H9 (cell line): ENCODE measurements around the gene NDC1. TPM values are rescaled to one million over a fixed set of nuclear protein-coding genes. Genes with fewer than 3 reads are reported as not detected.

Experiments
- DNase-seq: peaks from one replicate; pipeline ENCODE4 v3.0.0-alpha.2; 2017
- H2AFZ ChIP-seq: one replicate; pipeline ENCODE4 v1.6.1; 2013; ENCODE audit warnings: mild to moderate bottlenecking, low read length, control low read depth, moderate library complexity
- H2AK5ac ChIP-seq: 2 replicates; pipeline ENCODE4 v1.6.1; 2013; ENCODE audit warnings: low read length, control low read depth, mixed read lengths; ENCODE audit not compliant: insufficient read length
- H2BK120ac ChIP-seq: one replicate; pipeline ENCODE4 v1.6.1; 2013; ENCODE audit warnings: low read depth, mild to moderate bottlenecking, low read length, control low read depth, inconsistent platforms; ENCODE audit not compliant: poor library complexity, severe bottlenecking
- H2BK12ac ChIP-seq: 2 replicates; pipeline ENCODE4 v1.6.1; 2013; ENCODE audit warnings: low read length, control low read depth, mixed read lengths, low read depth; ENCODE audit not compliant: insufficient read length
- H2BK15ac ChIP-seq: 2 replicates; pipeline ENCODE4 v1.6.1; 2013; ENCODE audit warnings: low read depth, low read length, control low read depth
- H2BK20ac ChIP-seq: one replicate; pipeline ENCODE4 v1.6.1; 2013; ENCODE audit warnings: low read depth, mild to moderate bottlenecking, low read length, control low read depth, inconsistent platforms; ENCODE audit not compliant: poor library complexity, severe bottlenecking
- H2BK5ac ChIP-seq: 2 replicates; pipeline ENCODE4 v1.6.1; 2013; ENCODE audit warnings: low read length, control low read depth, mixed read lengths; ENCODE audit not compliant: insufficient read length
- H3K14ac ChIP-seq: 2 replicates; pipeline ENCODE4 v1.6.1; 2013; ENCODE audit warnings: low read length, control low read depth; ENCODE audit not compliant: insufficient read depth
- H3K18ac ChIP-seq: 2 replicates; pipeline ENCODE4 v1.6.1; 2013; ENCODE audit warnings: low read depth, mild to moderate bottlenecking, mixed read lengths, low read length, control low read depth; ENCODE audit not compliant: insufficient read length
- H3K23ac ChIP-seq: 2 replicates; pipeline ENCODE4 v1.6.1; 2013; ENCODE audit warnings: low read length, control low read depth, mixed read lengths, low read depth; ENCODE audit not compliant: insufficient read length
- H3K23me2 ChIP-seq: 2 replicates; pipeline ENCODE4 v1.6.1; 2013; ENCODE audit warnings: low read depth, mild to moderate bottlenecking, mixed read lengths, low read length, control low read depth; ENCODE audit not compliant: insufficient read length, poor library complexity, severe bottlenecking
- H3K27ac ChIP-seq: 2 replicates; pipeline ENCODE4 v1.5.1; 2013; ENCODE audit warnings: low read length, control low read depth, mixed read lengths, low read depth; ENCODE audit not compliant: insufficient read length
- H3K27me3 ChIP-seq: 2 replicates; pipeline ENCODE4 v1.6.1; 2013; ENCODE audit warnings: low read length, control low read depth, inconsistent platforms; ENCODE audit not compliant: insufficient read depth
- H3K4ac ChIP-seq: 2 replicates; pipeline ENCODE4 v1.6.1; 2013; ENCODE audit warnings: low read depth, mild to moderate bottlenecking, control low read depth, inconsistent platforms, low read length, moderate library complexity
- H3K4me1 ChIP-seq: 2 replicates; pipeline ENCODE4 v1.6.1; 2013; ENCODE audit warnings: low read length, control low read depth, inconsistent platforms; ENCODE audit not compliant: insufficient read depth
- H3K4me2 ChIP-seq: 2 replicates; pipeline ENCODE4 v1.6.1; 2013; ENCODE audit warnings: low read length, control low read depth, mixed read lengths; ENCODE audit not compliant: insufficient read length, insufficient read depth
- H3K56ac ChIP-seq: 2 replicates; pipeline ENCODE4 v1.6.1; 2013; ENCODE audit warnings: low read depth, mild to moderate bottlenecking, mixed read lengths, low read length, control low read depth; ENCODE audit not compliant: insufficient read length
- H3K79me1 ChIP-seq: 2 replicates; pipeline ENCODE4 v1.6.1; 2013; ENCODE audit warnings: low read depth, mild to moderate bottlenecking, moderate library complexity, low read length, control low read depth, inconsistent platforms; ENCODE audit not compliant: insufficient read depth, poor library complexity, severe bottlenecking
- H3K79me2 ChIP-seq: 2 replicates; pipeline ENCODE4 v1.6.1; 2013; ENCODE audit warnings: low read length, control low read depth, inconsistent platforms; ENCODE audit not compliant: insufficient read depth
- H3K9ac ChIP-seq: 2 replicates; pipeline ENCODE4 v1.6.1; 2013; ENCODE audit warnings: low read length, control low read depth, mixed read lengths; ENCODE audit not compliant: insufficient read length; ENCODE audit errors: extremely low read depth
- H3K9me3 ChIP-seq: one replicate; pipeline ENCODE4 v1.6.1; 2013; ENCODE audit warnings: low read depth, low read length, inconsistent platforms; ENCODE audit not compliant: control insufficient read depth
- H3T11ph ChIP-seq: one replicate; pipeline ENCODE4 v1.6.1; 2013; ENCODE audit warnings: mild to moderate bottlenecking, low read length, control low read depth, inconsistent platforms
- H4K20me1 ChIP-seq: one replicate; pipeline ENCODE4 v1.6.1; 2013; ENCODE audit not compliant: control insufficient read depth, insufficient read length, insufficient read depth
- H4K5ac ChIP-seq: 2 replicates; pipeline ENCODE4 v1.6.1; 2013; ENCODE audit warnings: low read depth, mild to moderate bottlenecking, mixed read lengths, low read length, control low read depth; ENCODE audit not compliant: insufficient read length
- H4K8ac ChIP-seq: replicated peaks from 2 replicates; pipeline ENCODE4 v1.6.1; 2013; ENCODE audit warnings: low read length, control low read depth, mixed read lengths, low read depth; ENCODE audit not compliant: insufficient read length
- H4K91ac ChIP-seq: 2 replicates; pipeline ENCODE4 v1.6.1; 2013; ENCODE audit warnings: low read depth, mild to moderate bottlenecking, moderate library complexity, mixed read lengths, low read length, control low read depth; ENCODE audit not compliant: insufficient read length
- H3K27ac Mint-ChIP-seq, 3 experiments: 2 replicates in 2 of 3; 3 replicates in 1 of 3; pipeline ENCODE4 v1.8.0; 2020 to 2021; ENCODE audit warnings: mixed read lengths in 3 of 3, mild to moderate bottlenecking in 1 of 3, moderate library complexity in 1 of 3
- H3K27me3 Mint-ChIP-seq: 2 replicates; pipeline ENCODE4 v1.8.0; 2021; ENCODE audit warnings: low read depth, mild to moderate bottlenecking, moderate library complexity, mixed read lengths
- H3K36me3 Mint-ChIP-seq, 3 experiments: 2 replicates in 2 of 3; 3 replicates in 1 of 3; pipeline ENCODE4 v1.8.0; 2020 to 2021; ENCODE audit warnings: low read depth in 3 of 3, mixed read lengths in 3 of 3; ENCODE audit not compliant: insufficient read depth in 1 of 3
- H3K4me1 Mint-ChIP-seq, 2 experiments: 2 replicates each; pipeline ENCODE4 v1.8.0; 2020; ENCODE audit warnings: mixed read lengths in 2 of 2
- H3K4me3 Mint-ChIP-seq, 2 experiments: 2 replicates in 1 of 2; 3 replicates in 1 of 2; pipeline ENCODE4 v1.8.0; 2020 to 2021; ENCODE audit warnings: mild to moderate bottlenecking in 2 of 2, mixed read lengths in 2 of 2, moderate library complexity in 1 of 2
- H3K9me3 Mint-ChIP-seq, 2 experiments: 2 replicates in 1 of 2; 3 replicates in 1 of 2; pipeline ENCODE4 v1.8.0; 2020; ENCODE audit warnings: mild to moderate bottlenecking in 2 of 2, mixed read lengths in 2 of 2, moderate library complexity in 1 of 2
- WGBS: extraction: QIAGEN DNeasy Blood & Tissue Kit; methylation state at CpG from one replicate; pipeline ENCODE4 v1.1.7; 2013; ENCODE audit warnings: missing lambda C conversion rate, low lambda C conversion rate, mixed read lengths; ENCODE audit not compliant: insufficient read length; ENCODE audit errors: extremely low coverage; 5-methylcytosine and 5-hydroxymethylcytosine counted together
- total RNA-seq: library from RNA; stranded (reverse); gene quantifications from 2 replicates; pipeline ENCODE4 v1.2.1, GENCODE V29; 2021
- TF ChIP-seq, protein P1 (sequence below): fragments of 200-600 bp; sonication (generic); conservative IDR thresholded peaks from 3 replicates; pipeline ENCODE4 v1.8.0; 2021; ENCODE audit warnings: antibody characterized with exemption, mild to moderate bottlenecking

NDC1 gene
- total RNA-seq, 1 experiment from 2014 or later: 49.3 TPM

DNA sequence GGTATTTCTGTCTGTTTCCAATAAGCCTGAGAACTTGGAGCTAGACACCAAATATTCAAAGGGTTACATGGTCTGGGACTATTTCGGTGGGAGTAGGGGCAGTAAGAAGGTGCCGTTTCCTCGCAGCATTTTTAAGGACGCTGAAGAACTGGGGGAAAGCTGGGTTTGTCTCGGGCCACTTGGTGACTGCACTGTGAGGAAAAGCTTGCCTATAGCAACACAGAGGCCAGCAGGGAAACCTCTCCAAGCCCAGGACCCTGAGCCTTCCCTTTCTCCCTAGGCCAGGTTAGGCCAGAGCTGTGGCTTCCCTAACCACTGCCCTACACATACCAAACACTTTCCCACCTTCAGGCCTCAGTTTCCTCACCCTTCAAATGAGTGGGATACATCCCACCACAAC is 102.4 kb downstream of the NDC1 start:
- Histone ChIP-seq H3T11ph (no peak overlapping the region), H2BK5ac (no peak overlapping the region), H2AFZ (no peak overlapping the region), H2BK120ac (no peak overlapping the region), H3K18ac (no peak overlapping the region), H3K14ac (no peak overlapping the region), H3K79me1 (no peaks in the 10 kb centered on the region), H3K23ac (no peak overlapping the region), H4K8ac (no peak overlapping the region), H2BK15ac (no peak overlapping the region), H4K5ac (no peak overlapping the region), H3K4ac (no peak overlapping the region), H2AK5ac (no peak overlapping the region), H2BK20ac (no peak overlapping the region), H3K56ac (no peak overlapping the region), H2BK12ac (no peak overlapping the region), H4K91ac (no peak overlapping the region), H3K9ac (no peak overlapping the region), H3K4me2 (no peak overlapping the region), H3K4me1 (no peaks in the 10 kb centered on the region), H3K27me3 (peaks cover 47% of the 10 kb centered on the region), H3K9me3 (no peaks in the 10 kb centered on the region), H3K23me2 (peaks cover 11% of the 10 kb centered on the region), H3K27ac (no peak overlapping the region), H3K79me2 (no peaks in the 10 kb centered on the region), H4K20me1 (no peaks in the 10 kb centered on the region)
- Mint-ChIP-seq H3K27ac (no peak overlapping the region), H3K9me3 (no peaks in the 10 kb centered on the region), H3K4me1 (peaks cover 9 to 17% of the 10 kb centered on the region in 2 experiments), H3K27me3 (peaks cover 86% of the 10 kb centered on the region), H3K4me3 (no peak overlapping the region), H3K36me3 (no peaks in the 10 kb centered on the region)
- TF ChIP-seq, protein P1, sequence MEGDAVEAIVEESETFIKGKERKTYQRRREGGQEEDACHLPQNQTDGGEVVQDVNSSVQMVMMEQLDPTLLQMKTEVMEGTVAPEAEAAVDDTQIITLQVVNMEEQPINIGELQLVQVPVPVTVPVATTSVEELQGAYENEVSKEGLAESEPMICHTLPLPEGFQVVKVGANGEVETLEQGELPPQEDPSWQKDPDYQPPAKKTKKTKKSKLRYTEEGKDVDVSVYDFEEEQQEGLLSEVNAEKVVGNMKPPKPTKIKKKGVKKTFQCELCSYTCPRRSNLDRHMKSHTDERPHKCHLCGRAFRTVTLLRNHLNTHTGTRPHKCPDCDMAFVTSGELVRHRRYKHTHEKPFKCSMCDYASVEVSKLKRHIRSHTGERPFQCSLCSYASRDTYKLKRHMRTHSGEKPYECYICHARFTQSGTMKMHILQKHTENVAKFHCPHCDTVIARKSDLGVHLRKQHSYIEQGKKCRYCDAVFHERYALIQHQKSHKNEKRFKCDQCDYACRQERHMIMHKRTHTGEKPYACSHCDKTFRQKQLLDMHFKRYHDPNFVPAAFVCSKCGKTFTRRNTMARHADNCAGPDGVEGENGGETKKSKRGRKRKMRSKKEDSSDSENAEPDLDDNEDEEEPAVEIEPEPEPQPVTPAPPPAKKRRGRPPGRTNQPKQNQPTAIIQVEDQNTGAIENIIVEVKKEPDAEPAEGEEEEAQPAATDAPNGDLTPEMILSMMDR: no peak
- DNase-seq: no peak
- WGBS: no CpG with 5 or more reads among the region's 5 CpGs
